ENCODE results near the gene PLPP1. TPM values are rescaled to one million over a fixed set of nuclear protein-coding genes. Genes with fewer than 3 reads are reported as not detected.

Gene PLPP1
- total and polyA plus RNA-seq, 4 experiments from 2014 or later: 6.1 to 12.4 (median 8.6) TPM

GRCh38 chr5:55427157-55427556 is 107.6 kb downstream of the PLPP1 start:
- H3K36me3 Mint-ChIP-seq: peaks cover 88 to 91% of the 10 kb centered on the region in 2 donors
- no peak for DNase-seq
- POLR2A ChIA-PET (ENCODE audit: partially characterized antibody): interaction anchor here (0.6 kb wide), 1 partner anchor 203 kb away, joined by 3 read pairs; no protein-coding TSS in a partner anchor
- CTCF ChIA-PET (ENCODE audit: partially characterized antibody): interaction anchor here (0.9 kb wide), 1 partner anchor 28 kb away, joined by 3 read pairs; no protein-coding TSS in a partner anchor
- H3K27me3 Mint-ChIP-seq: no peaks in the 10 kb centered on the region
- no peak overlapping the region for H3K4me3 Mint-ChIP-seq
- H3K27ac ChIP-seq (ENCODE audit: low read depth, low read length): no peak overlapping the region
- H3K27me3 ChIP-seq (ENCODE audit: insufficient read depth, low read length): no peaks in the 10 kb centered on the region
- peaks cover 19% of the 10 kb centered on the region for H3K36me3 ChIP-seq (ENCODE audit: insufficient read depth, low read length)
- H3K9me3 ChIP-seq (ENCODE audit: control insufficient read depth in 1 of 2, low read length in 2 of 2): no peaks in the 10 kb centered on the region
- H3K4me3 ChIP-seq (ENCODE audit: low read length in 2 of 2): no peak overlapping the region
- no peak overlapping the region for H3K27ac Mint-ChIP-seq
- no peaks in the 10 kb centered on the region for H3K4me1 ChIP-seq (ENCODE audit: insufficient read depth, low read length)
- intact Hi-C loops (cut with micrococcal nuclease): no loop called here
- H3K4me1 Mint-ChIP-seq: peaks cover 0 to 4% (median under 1%) of the 10 kb centered on the region in 4 donors
- peaks cover 0 to 29% (median 21%) of the 10 kb centered on the region in 8 donors for H3K9me3 Mint-ChIP-seq

- peaks cover 19% of the 10 kb centered on the region for H3K36me3 ChIP-seq (ENCODE audit: insufficient read depth, low read length)
- no peak overlapping the region for H3K4me3 ChIP-seq (ENCODE audit: low read length in 2 of 2)
- Mint-ChIP-seq H3K27me3 (no peaks in the 10 kb centered on the region), H3K4me1 (peaks cover under 1 to 7% (median 1%) of the 10 kb centered on the region in 4 donors), H3K4me3 (no peak overlapping the region), H3K27ac (no peak overlapping the region), H3K36me3 (peaks cover 89 to 91% of the 10 kb centered on the region in 2 donors), H3K9me3 (peaks cover 0 to 25% (median 16%) of the 10 kb centered on the region in 8 donors)
- no peaks in the 10 kb centered on the region for H3K4me1 ChIP-seq (ENCODE audit: insufficient read depth, low read length)
- POLR2A ChIA-PET (ENCODE audit: partially characterized antibody): no interaction called here
- CTCF ChIA-PET (ENCODE audit: partially characterized antibody): interaction anchor here (1.3 kb wide), 1 partner anchor 83 kb away, joined by 5 read pairs; no protein-coding TSS in a partner anchor
- H3K27me3 ChIP-seq (ENCODE audit: insufficient read depth, low read length): no peaks in the 10 kb centered on the region
- no peaks in the 10 kb centered on the region for H3K9me3 ChIP-seq (ENCODE audit: control insufficient read depth in 1 of 2, low read length in 2 of 2)
- intact Hi-C loops (cut with micrococcal nuclease): no loop called here
- no peak overlapping the region for H3K27ac ChIP-seq (ENCODE audit: low read depth, low read length)
- DNase-seq: no peak
Measured at GRCh38 chr5:55426455-55426854, 108.3 kb downstream of the PLPP1 start.

GRCh38 chr5:55421074-55421529 is 113.7 kb downstream of the PLPP1 start:
- intact Hi-C loops (cut with micrococcal nuclease): no loop called here
- no peaks in the 10 kb centered on the region for H3K27me3 ChIP-seq (ENCODE audit: insufficient read depth, low read length)
- H3K9me3 ChIP-seq (ENCODE audit: control insufficient read depth in 1 of 2, low read length in 2 of 2): no peaks in the 10 kb centered on the region
- no peak overlapping the region for H3K4me3 ChIP-seq (ENCODE audit: low read length in 2 of 2)
- Mint-ChIP-seq H3K9me3 (no peaks in the 10 kb centered on the region), H3K4me3 (peak overlapping the region in 2 of 8 donors; percentile 10 to 52), H3K27ac (peak overlapping the region in 3 of 7 donors; percentile 20 to 79 (median 33)), H3K36me3 (peaks cover 75 to 80% of the 10 kb centered on the region in 2 donors), H3K4me1 (peaks cover 3 to 28% (median 19%) of the 10 kb centered on the region in 4 donors), H3K27me3 (no peaks in the 10 kb centered on the region)
- H3K36me3 ChIP-seq (ENCODE audit: insufficient read depth, low read length): peaks cover 23% of the 10 kb centered on the region
- DNase-seq: no peak
- ChIA-PET POLR2A (ENCODE audit: partially characterized antibody) (no interaction called here), CTCF (ENCODE audit: partially characterized antibody) (no interaction called here)
- no peak overlapping the region for H3K27ac ChIP-seq (ENCODE audit: low read depth, low read length)
- peaks cover 12% of the 10 kb centered on the region for H3K4me1 ChIP-seq (ENCODE audit: insufficient read depth, low read length)

- Mint-ChIP-seq H3K27me3 (no peaks in the 10 kb centered on the region), H3K36me3 (peaks cover 66 to 71% of the 10 kb centered on the region in 2 donors), H3K4me1 (peaks cover 3 to 28% (median 19%) of the 10 kb centered on the region in 4 donors), H3K4me3 (no peak overlapping the region), H3K27ac (peak overlapping the region in 4 of 7 donors; percentile 4 to 36 (median 26)), H3K9me3 (no peaks in the 10 kb centered on the region)
- Histone ChIP-seq H3K36me3 (ENCODE audit: insufficient read depth, low read length) (peaks cover 18% of the 10 kb centered on the region), H3K27me3 (ENCODE audit: insufficient read depth, low read length) (no peaks in the 10 kb centered on the region), H3K4me1 (ENCODE audit: insufficient read depth, low read length) (peaks cover 12% of the 10 kb centered on the region), H3K27ac (ENCODE audit: low read depth, low read length) (no peak overlapping the region), H3K9me3 (ENCODE audit: control insufficient read depth in 1 of 2, low read length in 2 of 2) (no peaks in the 10 kb centered on the region), H3K4me3 (ENCODE audit: low read length in 2 of 2) (no peak overlapping the region)
- intact Hi-C loops (cut with micrococcal nuclease): no loop called here
- DNase-seq: no peak
- POLR2A ChIA-PET (ENCODE audit: partially characterized antibody): no interaction called here
- CTCF ChIA-PET (ENCODE audit: partially characterized antibody): interaction anchor here (0.9 kb wide), 1 partner anchor 14 kb away, joined by 3 read pairs; no protein-coding TSS in a partner anchor
Measured at GRCh38 chr5:55418994-55419968, 115.5 kb downstream of the PLPP1 start.

GRCh38 chr5:55416306-55416705 is 118.5 kb downstream of the PLPP1 start:
- DNase-seq: no peak
- H3K27ac ChIP-seq (ENCODE audit: low read depth, low read length): no peak overlapping the region
- H3K4me3 ChIP-seq (ENCODE audit: low read length in 2 of 2): no peak overlapping the region
- intact Hi-C loops (cut with micrococcal nuclease): no loop called here
- no peaks in the 10 kb centered on the region for H3K9me3 ChIP-seq (ENCODE audit: control insufficient read depth in 1 of 2, low read length in 2 of 2)
- H3K27me3 Mint-ChIP-seq: no peaks in the 10 kb centered on the region
- peaks cover 8 to 26% (median 19%) of the 10 kb centered on the region in 4 donors for H3K4me1 Mint-ChIP-seq
- ChIA-PET CTCF (ENCODE audit: partially characterized antibody) (no interaction called here), POLR2A (ENCODE audit: partially characterized antibody) (no interaction called here)
- no peaks in the 10 kb centered on the region for H3K9me3 Mint-ChIP-seq
- H3K27ac Mint-ChIP-seq: no peak overlapping the region
- H3K36me3 ChIP-seq (ENCODE audit: insufficient read depth, low read length): peaks cover 9% of the 10 kb centered on the region
- H3K36me3 Mint-ChIP-seq: peaks cover 54 to 63% of the 10 kb centered on the region in 2 donors
- H3K4me3 Mint-ChIP-seq: no peak overlapping the region
- H3K27me3 ChIP-seq (ENCODE audit: insufficient read depth, low read length): no peaks in the 10 kb centered on the region
- H3K4me1 ChIP-seq (ENCODE audit: insufficient read depth, low read length): peaks cover 12% of the 10 kb centered on the region

GRCh38 chr5:55415071-55415470 is 119.7 kb downstream of the PLPP1 start:
- H3K4me1 ChIP-seq (ENCODE audit: insufficient read depth, low read length): no peaks in the 10 kb centered on the region
- intact Hi-C loops (cut with micrococcal nuclease): no loop called here
- Mint-ChIP-seq H3K27me3 (no peaks in the 10 kb centered on the region), H3K36me3 (peaks cover 49 to 57% of the 10 kb centered on the region in 2 donors), H3K27ac (peak overlapping the region in 2 of 7 donors; percentile 14 to 70), H3K4me1 (peaks cover 8 to 14% (median 12%) of the 10 kb centered on the region in 4 donors), H3K4me3 (no peak overlapping the region), H3K9me3 (no peaks in the 10 kb centered on the region)
- H3K36me3 ChIP-seq (ENCODE audit: insufficient read depth, low read length): peaks cover 12% of the 10 kb centered on the region
- no peak for DNase-seq
- ChIA-PET POLR2A (ENCODE audit: partially characterized antibody) (no interaction called here), CTCF (ENCODE audit: partially characterized antibody) (no interaction called here)
- no peak overlapping the region for H3K27ac ChIP-seq (ENCODE audit: low read depth, low read length)
- H3K4me3 ChIP-seq (ENCODE audit: low read length in 2 of 2): no peak overlapping the region
- no peaks in the 10 kb centered on the region for H3K9me3 ChIP-seq (ENCODE audit: control insufficient read depth in 1 of 2, low read length in 2 of 2)
- no peaks in the 10 kb centered on the region for H3K27me3 ChIP-seq (ENCODE audit: insufficient read depth, low read length)

- no peaks in the 10 kb centered on the region for H3K9me3 Mint-ChIP-seq
- intact Hi-C loops (cut with micrococcal nuclease): no loop called here
Measured at GRCh38 chr5:55413644-55414043, 121.1 kb downstream of the PLPP1 start.

More at GRCh38 chr5:55413644-55414043, 121.1 kb downstream of the PLPP1 start:
- Mint-ChIP-seq H3K27me3 (no peaks in the 10 kb centered on the region), H3K4me1 (peaks cover 4 to 8% (median 7%) of the 10 kb centered on the region in 4 donors), H3K36me3 (peaks cover 45 to 53% of the 10 kb centered on the region in 2 donors), H3K4me3 (no peak overlapping the region), H3K27ac (no peak overlapping the region)
- H3K27me3 ChIP-seq (ENCODE audit: insufficient read depth, low read length): no peaks in the 10 kb centered on the region
- POLR2A ChIA-PET (ENCODE audit: partially characterized antibody): no interaction called here
- peaks cover 12% of the 10 kb centered on the region for H3K36me3 ChIP-seq (ENCODE audit: insufficient read depth, low read length)
- no peaks in the 10 kb centered on the region for H3K9me3 ChIP-seq (ENCODE audit: control insufficient read depth in 1 of 2, low read length in 2 of 2)
- CTCF ChIA-PET (ENCODE audit: partially characterized antibody): interaction anchor here (0.8 kb wide), 1 partner anchor 278 kb away, joined by 3 read pairs; no protein-coding TSS in a partner anchor
- no peak overlapping the region for H3K27ac ChIP-seq (ENCODE audit: low read depth, low read length)
- H3K4me1 ChIP-seq (ENCODE audit: insufficient read depth, low read length): no peaks in the 10 kb centered on the region
- no peak overlapping the region for H3K4me3 ChIP-seq (ENCODE audit: low read length in 2 of 2)
- DNase-seq: no peak

All from CD4-positive, alpha-beta memory T cell (primary cell).